HG02870 (cell line): ENCODE results near the gene TIMM10.

Experiments
- ATAC-seq: cut with Tn5 transposase; IDR thresholded peaks from one replicate; pipeline ENCODE4 v1.9.1; 2021; ENCODE audit warnings: mild to moderate bottlenecking, moderate library complexity; ENCODE audit not compliant: unreplicated experiment

Gene TIMM10

GRCh38 chr11:57530596-57531507 lies at the start of gene TIMM10:
Gene TIMM10, minus strand, starts transcription at chr11:57530754. Its CDS starts 565 bp downstream, at chr11:57530189.
- peak; percentile 99 for ATAC-seq

GRCh38 chr11:57574061-57574460 lies 43.5 kb upstream of the TIMM10 start:
- no peak for ATAC-seq

GRCh38 chr11:57571606-57572005 lies 41.1 kb upstream of the TIMM10 start:
- no peak for ATAC-seq

GRCh38 chr11:57568330-57568766 lies 37.8 kb upstream of the TIMM10 start:
- peak; percentile 15 for ATAC-seq

- ATAC-seq, result peak; percentile 74
Measured at GRCh38 chr11:57567515-57568329, 37.2 kb upstream of the TIMM10 start, which contains the start of gene UBE2L6. Gene UBE2L6, minus strand, starts transcription at chr11:57567672. Its CDS starts 61 bp downstream, at chr11:57567611.

- ATAC-seq, result no peak
Measured at GRCh38 chr11:57566905-57567514, 36.5 kb upstream of the TIMM10 start.

- peak; percentile 57 for ATAC-seq
Measured at GRCh38 chr11:57566005-57566904, 35.7 kb upstream of the TIMM10 start.

- ATAC-seq, result no peak
Measured at GRCh38 chr11:57562596-57562995, 32.0 kb upstream of the TIMM10 start.

- no peak for ATAC-seq
Measured at GRCh38 chr11:57560146-57560545, 29.6 kb upstream of the TIMM10 start.

- no peak for ATAC-seq
Measured at GRCh38 chr11:57556041-57556440, 25.5 kb upstream of the TIMM10 start.

GRCh38 chr11:57555393-57555792 lies 24.8 kb upstream of the TIMM10 start:
- no peak for ATAC-seq

- no peak for ATAC-seq
Measured at GRCh38 chr11:57552479-57552878, 21.9 kb upstream of the TIMM10 start.

GRCh38 chr11:57551941-57552340 lies 21.4 kb upstream of the TIMM10 start:
- no peak for ATAC-seq

- ATAC-seq, result no peak
Measured at GRCh38 chr11:57549983-57550382, 19.4 kb upstream of the TIMM10 start.

- ATAC-seq, result peak; percentile 88
Measured at GRCh38 chr11:57547854-57548377, 17.4 kb upstream of the TIMM10 start.

GRCh38 chr11:57546869-57547475 lies 16.4 kb upstream of the TIMM10 start:
- ATAC-seq, result peak; percentile 80

- ATAC-seq, result no peak
Measured at GRCh38 chr11:57546451-57546850, 15.9 kb upstream of the TIMM10 start.

GRCh38 chr11:57545883-57546282 lies 15.3 kb upstream of the TIMM10 start:
- ATAC-seq, result no peak

GRCh38 chr11:57544566-57544965 lies 14.0 kb upstream of the TIMM10 start:
- ATAC-seq, result no peak
